T-cell (primary cell): ENCODE measurements around the gene NDUFS6. TPM values are rescaled to one million over a fixed set of nuclear protein-coding genes. Genes with fewer than 3 reads are reported as not detected.
"Not testable (repeated sequence)": the region's sequence is repeated elsewhere in the genome, so short reads cannot be mapped to it uniquely, and the experiment has no call there.

Experiments
- ATAC-seq, 4 experiments: fragments of 200-7000 bp in 3 of 4; fragments of 150-1000 bp in 1 of 4; cut with Tn5 transposase; replicated peaks in 1 of 4; 1 replicate in 3 of 4; 2 replicates in 1 of 4; pipeline ENCODE4 v1.10.0; 2021; ENCODE audit warnings: moderate library complexity in 3 of 4, mild to moderate bottlenecking in 2 of 4, moderate number of reproducible peaks in 1 of 4
- CTCF ChIA-PET, 2 donors: fragments of 300-600 bp; sonication (Branson Sonifier 250); formaldehyde crosslinking; loops; one replicate each; lab custom pipeline; 2022; ENCODE audit warnings: antibody characterized with exemption in 2 of 2; lab: Charles Lee
- POLR2A ChIA-PET, 2 donors: fragments of 300-600 bp; sonication (Branson Sonifier 250); formaldehyde crosslinking; loops; one replicate each; lab custom pipeline; 2022; ENCODE audit warnings: antibody characterized with exemption in 2 of 2; lab: Charles Lee
- DNase-seq, 35 experiments: peaks; one replicate each; pipeline versions ENCODE4 v3.0.0 to v3.0.0-alpha.2; 2013 to 2023
- H3K27ac ChIP-seq: one replicate; pipeline ENCODE4 v1.5.1; 2013; ENCODE audit warnings: low read length
- H3K27me3 ChIP-seq, 2 experiments: replicated peaks in 1 of 2; 1 replicate in 1 of 2; 2 replicates in 1 of 2; pipeline versions ENCODE4 v1.6.1 to v1.7.0; 2013; ENCODE audit warnings: low read length in 1 of 2, mixed read lengths in 1 of 2; ENCODE audit not compliant: control insufficient read depth in 2 of 2, insufficient read depth in 2 of 2; ENCODE audit errors: extremely low read depth in 1 of 2
- H3K36me3 ChIP-seq, 2 donors: 1 replicate in 1 of 2; 2 replicates in 1 of 2; pipeline versions ENCODE4 v1.6.1 to v1.7.0; 2013; ENCODE audit warnings: low read length in 1 of 2; ENCODE audit not compliant: control insufficient read depth in 2 of 2, insufficient read depth in 1 of 2; ENCODE audit errors: extremely low read depth in 1 of 2
- H3K4me1 ChIP-seq, 2 experiments: 1 replicate in 1 of 2; 2 replicates in 1 of 2; pipeline versions ENCODE4 v1.6.1 to v1.7.0; 2013; ENCODE audit warnings: low read length in 2 of 2, mixed read lengths in 1 of 2; ENCODE audit not compliant: insufficient read depth in 2 of 2, control insufficient read depth in 1 of 2; ENCODE audit errors: extremely low read depth in 1 of 2
- H3K4me3 ChIP-seq, 2 donors: 1 replicate in 1 of 2; 2 replicates in 1 of 2; pipeline versions ENCODE4 v1.5.1 to v1.7.0; 2013; ENCODE audit warnings: mild to moderate bottlenecking in 2 of 2, low read length in 1 of 2, moderate library complexity in 1 of 2; ENCODE audit not compliant: control insufficient read depth in 1 of 2; ENCODE audit errors: extremely low read depth in 1 of 2
- H3K9me3 ChIP-seq: 2 replicates; pipeline ENCODE4 v1.7.0; 2013
- H3K27ac Mint-ChIP-seq, 2 donors: one replicate each; pipeline ENCODE4 v1.8.0; 2020 to 2021; ENCODE audit warnings: mild to moderate bottlenecking in 2 of 2, mixed read lengths in 2 of 2
- H3K27me3 Mint-ChIP-seq, 2 donors: one replicate each; pipeline ENCODE4 v1.8.0; 2021 to 2022; ENCODE audit warnings: mixed read lengths in 2 of 2
- H3K36me3 Mint-ChIP-seq: one replicate; pipeline ENCODE4 v1.8.0; 2021; ENCODE audit warnings: mixed read lengths
- H3K4me1 Mint-ChIP-seq, 3 donors: one replicate each; pipeline ENCODE4 v1.8.0; 2020 to 2022; ENCODE audit warnings: mixed read lengths in 3 of 3, mild to moderate bottlenecking in 1 of 3
- H3K4me3 Mint-ChIP-seq, 3 donors: one replicate each; pipeline ENCODE4 v1.8.0; 2020 to 2022; ENCODE audit warnings: mild to moderate bottlenecking in 3 of 3, mixed read lengths in 3 of 3, moderate library complexity in 3 of 3
- H3K9me3 Mint-ChIP-seq, 3 donors: one replicate each; pipeline ENCODE4 v1.8.0; 2020 to 2022; ENCODE audit warnings: mixed read lengths in 3 of 3
- WGBS: methylation state at CpG from one replicate; pipeline ENCODE4 v1.1.5; 2013; ENCODE audit warnings: missing lambda C conversion rate; ENCODE audit not compliant: insufficient coverage; 5-methylcytosine and 5-hydroxymethylcytosine counted together
- total RNA-seq, 35 experiments: library from RNA in 6 of 35; stranded (reverse) in 6 of 35; fragments of 120-200 nt in 1 of 35; gene quantifications; one replicate each; pipeline versions ENCODE4 v1.2.1 to v1.2.4 and lab custom pipeline; 2013 to 2026

Gene NDUFS6
- total RNA-seq, 5 donors from 2014 or later (not counting 1 experiment from before 2014, with no cell fraction given): 16.4 to 21.7 (median 18.8) TPM

GRCh38 chr5:1786621-1787471 is 14.4 kb upstream of the NDUFS6 start:
- Histone ChIP-seq H3K4me3 (no peak overlapping the region), H3K4me1 (peaks cover 0 to 38% of the 10 kb centered on the region in 2 experiments), H3K27ac (no peak overlapping the region), H3K9me3 (no peaks in the 10 kb centered on the region), H3K27me3 (peaks cover 0 to 30% of the 10 kb centered on the region in 2 experiments), H3K36me3 (no peaks in the 10 kb centered on the region)
- no peaks in the 10 kb centered on the region for H3K9me3 Mint-ChIP-seq
- no peak overlapping the region for H3K4me3 Mint-ChIP-seq
- ATAC-seq (no peak), DNase-seq (no peak)
- peaks cover 6 to 10% of the 10 kb centered on the region in 2 donors for H3K27me3 Mint-ChIP-seq
- 94% methylated on average over 25 of the region's 29 CpGs for WGBS
- ChIA-PET POLR2A (interaction anchor here in 1 of 2 donors (0.5 kb wide), 1 partner anchor 39 kb away, joined by 6 read pairs; no protein-coding TSS in a partner anchor), CTCF (no interaction called here)
- H3K27ac Mint-ChIP-seq: peak overlapping the region in 1 of 2 donors; percentile 43
- peaks cover 37 to 47% (median 40%) of the 10 kb centered on the region in 3 donors for H3K4me1 Mint-ChIP-seq
- H3K36me3 Mint-ChIP-seq: no peaks in the 10 kb centered on the region

DNA sequence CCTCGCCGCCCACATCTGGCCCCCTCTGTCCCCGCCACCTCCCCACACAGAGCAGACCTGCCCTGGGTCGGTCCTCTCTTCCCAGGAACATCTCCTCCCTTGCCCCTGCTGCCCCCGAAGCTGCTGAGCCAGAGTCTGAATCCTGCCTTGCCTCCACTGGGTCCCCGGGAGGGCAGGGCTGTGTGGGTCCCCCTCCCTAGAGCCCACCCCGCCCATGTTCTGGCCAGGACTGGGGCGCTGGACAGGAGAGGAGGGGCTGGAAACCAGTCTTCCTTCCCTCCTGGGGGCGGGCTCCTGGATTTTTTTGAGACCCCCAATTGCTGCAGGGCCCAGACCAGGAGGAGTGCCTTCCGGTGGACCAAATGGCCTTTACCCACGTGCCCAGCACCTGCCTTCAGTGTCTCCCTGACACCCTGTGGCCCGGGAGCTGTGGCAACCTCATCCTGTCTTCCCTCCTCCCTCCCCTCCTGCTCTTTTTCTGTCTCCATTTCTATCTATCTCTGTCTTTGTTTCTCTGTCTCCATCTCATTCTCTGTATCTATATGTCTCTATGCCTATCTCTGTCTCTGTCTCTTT is 13.6 kb upstream of the NDUFS6 start:
- H3K4me3 Mint-ChIP-seq: no peak overlapping the region
- Histone ChIP-seq H3K27me3 (peaks cover 0 to 26% of the 10 kb centered on the region in 2 experiments), H3K4me3 (no peak overlapping the region), H3K27ac (no peak overlapping the region), H3K36me3 (no peaks in the 10 kb centered on the region), H3K4me1 (peaks cover 2 to 45% of the 10 kb centered on the region in 2 experiments), H3K9me3 (no peaks in the 10 kb centered on the region)
- DNase-seq: no peak
- H3K36me3 Mint-ChIP-seq: no peaks in the 10 kb centered on the region
- ChIA-PET POLR2A (no interaction called here), CTCF (no interaction called here)
- no peak overlapping the region for H3K27ac Mint-ChIP-seq
- H3K4me1 Mint-ChIP-seq: peaks cover 44 to 52% (median 47%) of the 10 kb centered on the region in 3 donors
- no peak for ATAC-seq
- H3K9me3 Mint-ChIP-seq: no peaks in the 10 kb centered on the region
- 91% methylated on average over 8 of the region's 12 CpGs for WGBS
- peaks cover 6% of the 10 kb centered on the region in 2 donors for H3K27me3 Mint-ChIP-seq

DNA sequence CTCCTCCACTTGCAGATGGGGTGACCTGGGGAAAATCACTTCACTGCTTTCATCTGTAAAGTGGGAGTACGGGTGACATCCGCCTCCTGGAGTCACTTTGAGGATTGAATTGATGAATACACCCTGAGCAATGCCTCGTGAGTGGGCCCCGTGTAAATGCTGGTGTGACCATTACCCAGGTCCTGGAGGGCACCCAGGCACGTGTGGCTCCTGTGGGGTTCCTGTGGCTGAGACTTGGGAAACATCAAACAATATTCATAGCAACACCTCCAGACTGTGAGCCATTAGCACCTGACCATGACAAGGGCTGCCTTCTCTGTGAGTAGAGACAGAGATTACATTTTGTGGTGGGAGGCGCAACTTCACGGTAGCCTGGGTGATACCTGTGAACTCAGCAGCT is 13.0 kb upstream of the NDUFS6 start:
- Mint-ChIP-seq H3K9me3 (no peaks in the 10 kb centered on the region), H3K4me1 (peaks cover 48 to 53% (median 51%) of the 10 kb centered on the region in 3 donors), H3K4me3 (no peak overlapping the region), H3K36me3 (no peaks in the 10 kb centered on the region), H3K27me3 (peaks cover 4% of the 10 kb centered on the region in 2 donors), H3K27ac (no peak overlapping the region)
- POLR2A ChIA-PET: no interaction called here
- WGBS: 75% methylated on average over 2 of the region's 7 CpGs
- Histone ChIP-seq H3K4me3 (no peak overlapping the region), H3K36me3 (no peaks in the 10 kb centered on the region), H3K27ac (no peak overlapping the region), H3K9me3 (no peaks in the 10 kb centered on the region), H3K4me1 (peaks cover 2 to 49% of the 10 kb centered on the region in 2 experiments), H3K27me3 (peaks cover 0 to 20% of the 10 kb centered on the region in 2 experiments)
- CTCF ChIA-PET: no interaction called here
- DNase-seq (no peak), ATAC-seq (no peak)

GRCh38 chr5:1788828-1789227 is 12.4 kb upstream of the NDUFS6 start:
- H3K36me3 ChIP-seq: no peaks in the 10 kb centered on the region
- ChIA-PET POLR2A (no interaction called here), CTCF (no interaction called here)
- Mint-ChIP-seq H3K36me3 (no peaks in the 10 kb centered on the region), H3K27ac (peak overlapping the region in 1 of 2 donors; percentile 23), H3K27me3 (peaks cover 2 to 4% of the 10 kb centered on the region in 2 donors), H3K9me3 (no peaks in the 10 kb centered on the region), H3K4me1 (peaks cover 52 to 55% (median 53%) of the 10 kb centered on the region in 3 donors), H3K4me3 (no peak overlapping the region)
- no peak overlapping the region for H3K27ac ChIP-seq
- H3K4me1 ChIP-seq: peaks cover 2 to 55% of the 10 kb centered on the region in 2 experiments
- no peaks in the 10 kb centered on the region for H3K9me3 ChIP-seq
- DNase-seq (no peak), ATAC-seq (no peak)
- WGBS: 93% methylated on average over 5 of the region's 15 CpGs
- no peak overlapping the region for H3K4me3 ChIP-seq
- H3K27me3 ChIP-seq: peaks cover 0 to 19% of the 10 kb centered on the region in 2 experiments

GRCh38 chr5:1789438-1789833 is 11.8 kb upstream of the NDUFS6 start:
- peaks cover 51 to 60% (median 55%) of the 10 kb centered on the region in 3 donors for H3K4me1 Mint-ChIP-seq
- POLR2A ChIA-PET, DNase-seq, H3K36me3 Mint-ChIP-seq, H3K36me3 ChIP-seq, H3K4me3 ChIP-seq, CTCF ChIA-PET, ATAC-seq, H3K9me3 Mint-ChIP-seq, H3K27me3 Mint-ChIP-seq, H3K9me3 ChIP-seq, H3K27ac ChIP-seq: not testable (repeated sequence)
- peak overlapping the region; percentile 36 to 77 for H3K27ac Mint-ChIP-seq
- Histone ChIP-seq H3K4me1 (peaks cover 2 to 57% of the 10 kb centered on the region in 2 experiments), H3K27me3 (peaks cover 0 to 15% of the 10 kb centered on the region in 2 experiments)
- 50% methylated on average over 1 of the region's 3 CpGs for WGBS
- H3K4me3 Mint-ChIP-seq: peak overlapping the region in 1 of 3 donors; percentile 37

- H3K4me3 ChIP-seq: no peak overlapping the region
- CTCF ChIA-PET: no interaction called here
Observed at GRCh38 chr5:1789834-1790471, 11.3 kb upstream of the NDUFS6 start.

More at GRCh38 chr5:1789834-1790471, 11.3 kb upstream of the NDUFS6 start:
- H3K36me3 ChIP-seq: no peaks in the 10 kb centered on the region
- peak overlapping the region; percentile 25 for H3K27ac ChIP-seq
- WGBS: 79% methylated on average over 5 of the region's 10 CpGs
- Mint-ChIP-seq H3K4me1 (peaks cover 49 to 57% (median 57%) of the 10 kb centered on the region in 3 donors), H3K36me3 (no peaks in the 10 kb centered on the region), H3K27me3 (no peaks in the 10 kb centered on the region), H3K27ac (peak overlapping the region; percentile 82 to 86), H3K4me3 (peak overlapping the region in 1 of 3 donors; percentile 37), H3K9me3 (no peaks in the 10 kb centered on the region)
- H3K27me3 ChIP-seq: peaks cover 0 to 10% of the 10 kb centered on the region in 2 experiments
- H3K9me3 ChIP-seq: no peaks in the 10 kb centered on the region
- POLR2A ChIA-PET: no interaction called here
- H3K4me1 ChIP-seq: peaks cover 2 to 55% of the 10 kb centered on the region in 2 experiments
- DNase-seq (no peak), ATAC-seq (no peak)
